HG03342 (cell line): ENCODE measurements around the gene HOOK2.
A peak's percentile ranks its signal among the peaks of the same experiment; 100 is the strongest.

Experiments
- ATAC-seq: cut with Tn5 transposase; IDR thresholded peaks from one replicate; pipeline ENCODE4 v1.9.1; 2021; ENCODE audit warnings: mild to moderate bottlenecking, moderate library complexity; ENCODE audit not compliant: unreplicated experiment

HOOK2 gene

GRCh38 chr19:12793290-12794195, 18.2 kb upstream of the HOOK2 start:
- ATAC-seq = peak; percentile 31

- ATAC-seq = no peak
Observed at GRCh38 chr19:12792853-12793289, 17.5 kb upstream of the HOOK2 start.

- ATAC-seq = no peak
Observed at GRCh38 chr19:12792051-12792852, 16.9 kb upstream of the HOOK2 start.

- ATAC-seq = peak; percentile 25
Observed at GRCh38 chr19:12791345-12792050, 16.1 kb upstream of the HOOK2 start, which contains the start of gene JUNB. JUNB (plus strand) TSS chr19:12791486; CDS start chr19:12791772, 286 bp downstream.

GRCh38 chr19:12790628-12791344, 15.4 kb upstream of the HOOK2 start:
- no peak for ATAC-seq

GRCh38 chr19:12789904-12790619, 14.7 kb upstream of the HOOK2 start:
- ATAC-seq = peak; percentile 35

- no peak for ATAC-seq
Observed at GRCh38 chr19:12789098-12789903, 13.9 kb upstream of the HOOK2 start.

DNA sequence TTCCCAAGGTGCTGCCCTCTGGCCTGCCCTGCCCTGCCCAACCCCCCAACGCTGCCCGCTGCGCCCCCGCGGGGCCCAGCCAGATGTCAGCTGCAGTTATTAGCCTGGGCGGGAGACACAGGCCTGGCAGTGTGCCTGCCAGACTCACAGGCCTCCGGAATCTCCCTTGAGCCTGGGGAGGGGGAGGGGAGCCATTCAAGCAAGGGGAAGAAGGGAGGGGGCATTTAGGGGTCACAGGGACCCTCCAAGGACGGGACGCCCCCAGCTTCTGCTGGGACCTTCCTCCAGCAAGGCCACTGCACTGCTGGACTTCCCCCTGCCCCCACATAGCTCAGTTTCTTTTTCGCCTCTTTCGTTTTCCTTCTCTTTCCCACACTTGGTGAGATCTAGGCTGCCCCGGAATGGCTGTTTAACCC, 13.3 kb upstream of the HOOK2 start:
- no peak for ATAC-seq

DNA sequence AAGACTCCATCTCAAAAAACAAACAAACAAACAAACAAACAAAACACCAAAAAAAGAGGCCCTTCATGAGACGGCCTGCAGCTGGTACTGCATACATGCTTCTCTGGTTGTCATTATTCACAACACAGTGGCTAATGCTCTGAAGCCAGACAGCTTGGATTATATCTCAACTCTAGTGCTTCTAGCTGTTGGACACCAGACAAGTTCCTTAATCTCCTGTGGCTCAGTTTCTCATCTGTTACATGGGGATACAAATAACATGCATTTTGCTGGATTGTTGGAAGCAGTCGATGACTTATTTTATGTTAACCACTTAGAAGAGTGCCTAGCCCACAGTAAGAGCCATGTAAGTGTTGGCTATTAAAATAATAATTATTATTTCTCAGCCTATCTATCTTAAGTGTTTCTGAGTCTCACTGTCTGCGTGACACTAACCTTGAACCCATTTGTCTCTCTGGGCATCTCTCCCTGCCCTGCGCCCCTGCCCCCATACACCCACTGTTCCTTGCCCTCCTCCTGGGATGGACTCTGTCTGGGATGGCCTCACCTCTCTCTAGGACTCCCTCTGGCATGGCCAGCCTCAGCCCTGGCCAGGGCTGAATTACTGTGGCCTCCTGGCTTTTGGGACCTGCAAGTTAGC, 12.8 kb upstream of the HOOK2 start:
- no peak for ATAC-seq

DNA sequence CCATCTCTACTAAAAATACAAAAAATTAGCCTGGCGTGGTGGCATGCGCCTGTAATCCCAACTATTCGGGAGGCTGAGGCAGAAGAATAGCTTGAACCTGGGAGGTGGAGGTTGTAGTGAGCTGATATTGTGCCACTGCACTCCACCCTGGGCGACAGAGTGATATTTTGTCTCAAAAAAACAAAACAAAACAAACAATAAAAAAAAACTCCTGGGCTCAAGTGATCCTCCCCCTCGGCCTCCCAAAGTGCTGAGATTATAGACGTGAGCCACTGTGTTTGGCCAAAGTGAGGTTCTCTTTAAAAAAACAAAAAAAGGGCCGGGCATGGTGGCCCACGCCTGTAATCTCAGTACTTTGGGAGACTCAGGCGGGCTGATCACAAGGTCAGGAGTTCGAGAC, 12.1 kb upstream of the HOOK2 start:
- ATAC-seq = no peak

- no peak for ATAC-seq
Observed at GRCh38 chr19:12786952-12787351, 11.6 kb upstream of the HOOK2 start.

DNA sequence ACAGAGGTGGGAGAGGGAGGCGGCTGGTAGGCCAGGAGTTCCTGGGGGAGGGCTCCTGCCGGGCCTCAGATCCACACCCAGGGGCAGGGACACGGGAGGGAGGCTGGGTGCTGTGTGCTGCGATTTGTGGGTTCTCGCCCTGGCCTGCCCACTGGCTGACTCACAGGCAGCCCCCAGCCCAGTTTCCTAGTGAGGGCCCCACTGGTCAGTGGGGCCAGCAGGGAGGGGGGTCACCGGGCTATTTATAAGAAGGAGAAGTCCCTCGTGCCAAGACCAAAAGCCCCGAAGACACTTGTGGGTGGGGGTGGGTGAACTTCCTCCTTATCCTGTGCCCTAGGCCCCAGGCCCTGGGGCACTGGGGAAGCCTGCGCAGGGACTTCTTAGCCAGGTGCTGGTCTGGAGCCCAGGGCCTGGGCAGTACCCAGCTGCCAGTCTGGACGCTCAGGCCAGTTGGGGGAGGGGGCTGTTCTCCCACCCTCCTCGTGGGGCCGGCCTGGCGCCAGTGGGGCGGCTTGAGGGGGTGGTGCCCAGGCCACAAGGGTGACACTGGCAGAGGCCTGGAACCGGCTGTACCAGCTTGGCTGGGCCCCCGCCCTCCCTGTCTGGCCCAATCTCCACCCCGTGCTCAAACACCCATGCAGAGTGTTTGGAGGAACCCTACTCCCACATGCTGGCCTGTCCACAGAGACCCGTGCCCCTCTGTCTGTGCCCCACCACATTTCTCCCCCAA, 11.0 kb upstream of the HOOK2 start:
- ATAC-seq = no peak

- no peak for ATAC-seq
Observed at GRCh38 chr19:12785431-12786031, 10.2 kb upstream of the HOOK2 start.

DNA sequence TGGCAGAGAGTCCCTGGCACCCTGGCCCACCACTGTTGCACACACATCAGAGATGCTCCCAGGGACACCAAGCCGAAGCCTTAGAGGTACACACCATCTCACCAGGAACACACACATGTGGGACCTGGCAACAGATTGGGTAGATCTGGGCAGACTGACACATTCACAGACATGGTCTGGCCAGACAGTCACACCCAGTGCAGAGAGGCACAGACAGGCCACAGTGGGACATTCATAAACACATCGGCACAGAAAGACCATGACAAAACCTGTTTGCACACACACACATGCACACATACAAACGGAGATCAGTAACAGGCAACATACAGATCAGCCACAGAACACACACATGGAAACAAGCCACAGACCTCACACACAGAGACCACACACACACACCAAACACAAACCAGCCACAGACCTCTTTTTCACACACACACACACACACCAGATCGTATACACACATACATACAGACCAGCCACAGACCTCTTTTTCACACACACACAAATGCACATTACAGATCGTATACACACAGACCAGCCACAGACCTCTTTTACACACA, 9.6 kb upstream of the HOOK2 start:
- no peak for ATAC-seq

GRCh38 chr19:12784394-12784870, 9.1 kb upstream of the HOOK2 start:
- ATAC-seq = no peak

DNA sequence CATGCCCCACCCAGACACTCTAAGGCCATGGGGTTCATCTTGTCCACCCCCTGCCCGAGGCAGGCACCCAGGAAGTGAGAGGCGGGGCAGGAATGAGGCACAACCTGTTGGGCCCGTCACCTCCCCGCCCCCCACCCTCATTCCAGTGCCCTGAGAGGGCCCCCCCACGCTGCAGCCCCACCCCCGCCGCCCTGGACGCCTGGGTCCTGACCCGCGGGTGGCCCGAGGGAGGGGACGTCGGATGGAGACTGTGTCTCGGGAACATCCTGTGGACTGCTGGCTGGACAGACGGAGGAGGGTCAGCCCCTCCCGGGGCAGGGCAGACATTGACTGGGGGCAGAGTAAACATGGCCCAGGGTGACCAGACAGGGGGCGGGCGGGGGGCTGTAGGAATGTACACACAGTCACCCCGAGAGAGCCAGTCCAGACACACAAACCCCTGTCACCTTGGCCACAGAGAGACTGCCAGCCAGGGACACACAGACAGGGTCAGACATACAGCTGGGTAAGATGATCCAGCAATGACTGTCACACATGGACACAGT, 8.6 kb upstream of the HOOK2 start:
- no peak for ATAC-seq
